ENCODE data around the gene MTO1. TPM values are rescaled to one million over a fixed set of nuclear protein-coding genes. Genes with fewer than 3 reads are reported as not detected.
"Not testable (repeated sequence)": the region's sequence is repeated elsewhere in the genome, so short reads cannot be mapped to it uniquely, and the experiment has no call there.

Gene MTO1
- total RNA-seq, 2 donors from 2014 or later, result 20.3 to 23.1 TPM

DNA sequence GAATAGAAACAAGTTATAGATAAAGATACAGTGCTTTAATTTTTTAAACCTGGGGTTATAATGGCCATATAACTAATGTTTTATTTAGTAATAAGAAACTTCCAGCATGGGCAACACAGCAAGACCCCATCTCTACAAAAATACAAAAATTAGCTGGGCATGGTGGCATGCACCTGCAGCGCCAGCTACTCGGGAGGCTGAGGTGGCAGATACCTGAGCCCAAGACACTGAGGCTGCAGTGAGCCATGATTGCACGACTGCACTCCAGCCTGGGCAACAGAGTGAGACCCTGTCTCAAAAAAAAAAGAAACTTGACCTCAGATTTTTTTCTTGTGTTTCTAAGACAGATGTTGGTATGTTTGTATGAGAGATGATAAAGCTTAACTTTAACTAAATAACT lies 36.4 kb downstream of the MTO1 start:
- no peak for ATAC-seq

DNA sequence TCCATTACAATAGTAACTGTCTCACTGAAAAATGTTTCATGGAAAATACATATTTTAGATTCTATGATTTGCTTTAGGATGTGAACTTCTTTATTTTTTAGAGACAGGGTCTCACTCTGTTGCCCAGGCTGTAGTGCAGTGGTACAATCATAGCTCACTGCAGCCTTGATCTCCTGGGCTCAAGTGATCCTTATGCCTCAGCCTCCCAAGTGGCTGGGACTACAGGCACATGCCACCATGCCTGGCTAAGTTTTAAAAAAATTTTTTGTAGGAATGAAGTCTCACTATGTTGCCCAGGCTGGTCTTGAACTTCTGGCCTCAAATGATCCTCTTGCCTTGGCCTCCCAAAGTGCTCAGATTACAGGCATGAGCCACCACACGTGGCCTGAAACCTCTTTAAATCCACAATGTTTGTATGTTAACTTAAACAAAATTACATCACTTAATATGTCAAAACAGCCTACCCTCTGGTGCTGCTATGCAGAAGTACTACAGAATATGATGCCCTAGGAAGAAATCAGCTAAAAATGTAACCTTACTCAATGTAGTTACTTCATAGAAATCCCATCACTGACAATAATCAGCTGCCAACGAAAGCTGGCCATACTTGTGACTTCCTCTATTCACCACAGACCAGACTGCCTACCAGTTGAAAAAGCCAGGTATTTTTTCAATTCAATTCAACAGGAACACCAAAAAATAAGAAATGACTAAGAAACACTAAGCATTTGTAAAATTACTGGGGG lies 41.7 kb downstream of the MTO1 start:
- no peak for DNase-seq
- intact Hi-C loops (cut with DNase I, micrococcal nuclease), result no loop called here
- no peak for ATAC-seq

More for the DNA sequence above, 36.4 kb downstream of the MTO1 start:
- DNase-seq, result no peak
- intact Hi-C loops (cut with DNase I, micrococcal nuclease), result no loop called here

DNA sequence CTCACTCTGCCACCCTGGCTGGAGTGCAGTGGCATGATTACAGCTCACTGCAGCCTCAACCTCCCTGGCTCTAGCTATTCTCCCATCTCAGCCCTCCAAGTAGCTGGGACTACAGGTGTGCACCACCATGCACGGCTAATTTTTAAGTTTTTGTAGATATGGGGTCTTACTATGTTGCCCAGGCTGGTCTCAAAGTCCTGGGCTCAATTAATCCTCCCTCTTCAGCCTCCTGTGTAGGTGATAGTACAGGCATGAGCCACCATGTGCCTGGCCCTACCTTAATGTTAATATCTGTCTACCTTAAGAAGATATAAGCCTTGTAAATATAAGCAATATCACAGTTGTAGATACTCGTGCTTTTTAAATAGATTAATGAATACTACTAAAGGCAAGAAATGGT lies 42.6 kb downstream of the MTO1 start:
- intact Hi-C loops (cut with DNase I, micrococcal nuclease), result no loop called here
- ATAC-seq (no peak), DNase-seq (no peak)

DNA sequence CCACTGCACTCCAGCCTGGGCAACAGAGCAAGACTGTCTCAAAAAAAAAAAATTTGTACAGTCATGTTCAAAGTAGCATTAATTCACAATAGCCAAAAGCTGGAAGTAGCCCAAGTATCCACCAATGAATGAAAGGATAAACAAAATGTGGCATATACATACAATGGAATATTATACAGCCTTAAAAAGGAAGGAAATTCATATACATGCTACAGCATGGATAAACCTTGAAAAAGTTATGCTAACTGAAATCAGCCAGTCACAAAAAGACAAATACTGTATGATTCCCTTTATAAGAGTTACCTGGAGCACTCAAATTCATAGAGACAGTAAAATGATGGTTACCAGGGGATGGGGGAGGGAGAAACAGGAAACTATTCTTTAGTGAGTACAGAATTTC lies 43.6 kb downstream of the MTO1 start:
- intact Hi-C loops (cut with DNase I, micrococcal nuclease), result no loop called here
- ATAC-seq (no peak), DNase-seq (no peak)

DNA sequence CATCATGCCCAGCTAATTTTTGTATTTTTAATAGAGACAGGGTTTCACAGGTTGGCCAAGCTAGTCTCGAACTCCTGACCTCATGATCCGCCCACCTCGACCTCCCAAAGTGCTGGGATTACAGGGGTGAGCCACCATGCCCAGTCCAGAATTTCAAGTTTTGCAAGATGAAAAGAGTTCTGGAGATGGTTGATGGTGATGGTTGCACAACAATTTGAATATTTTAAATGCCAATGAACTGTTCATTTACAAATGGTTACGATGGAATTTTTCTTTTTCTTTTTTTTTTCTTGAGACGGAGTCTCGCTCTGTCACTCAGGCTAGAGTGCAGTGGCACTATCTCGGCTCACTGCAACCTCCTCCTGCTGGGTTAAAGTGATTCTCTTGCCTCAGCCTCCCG lies 44.2 kb downstream of the MTO1 start:
- not testable (repeated sequence) for ATAC-seq

DNA sequence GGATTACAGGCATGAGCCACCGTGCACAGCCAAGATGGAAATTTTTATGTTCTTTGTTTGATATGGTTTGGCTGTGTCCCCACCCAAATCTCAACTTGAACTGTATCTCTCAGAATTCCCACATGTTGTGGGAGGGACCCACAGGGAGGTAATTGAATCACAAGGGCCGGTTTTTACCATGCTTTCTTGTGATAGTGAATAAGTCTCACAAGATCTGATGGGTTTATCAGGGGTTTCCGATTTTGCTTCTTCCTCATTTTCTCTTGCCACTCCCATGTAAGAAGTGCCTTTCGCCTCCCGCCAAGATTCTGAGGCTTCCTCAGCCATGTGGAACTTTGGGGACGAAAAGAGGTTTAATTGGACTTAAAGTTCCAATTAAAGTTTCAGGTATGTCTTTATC lies 44.7 kb downstream of the MTO1 start:
- intact Hi-C loops (cut with DNase I, micrococcal nuclease), result no loop called here
- DNase-seq, result no peak
- no peak for ATAC-seq

More for the DNA sequence above, 44.2 kb downstream of the MTO1 start:
- DNase-seq; intact Hi-C loops (cut with DNase I, micrococcal nuclease): not testable (repeated sequence)

DNA sequence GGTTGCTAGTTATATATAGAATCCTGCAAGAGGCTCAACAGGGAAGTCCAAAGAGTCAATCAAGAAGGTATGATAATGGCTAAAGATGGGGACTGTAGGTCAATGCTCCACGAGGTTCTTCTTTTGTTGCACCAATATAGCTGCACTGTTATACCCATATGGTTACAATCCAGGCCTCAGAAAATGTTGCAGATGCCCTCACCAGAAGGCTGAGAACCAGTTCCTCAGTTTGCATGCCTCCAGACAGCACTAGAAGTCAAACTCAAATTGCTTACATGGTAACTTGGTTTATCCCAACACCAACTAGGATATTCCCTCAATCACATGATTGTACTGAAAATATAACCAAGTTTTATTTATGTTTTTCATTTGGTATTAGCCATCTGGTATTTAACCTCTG lies 47.2 kb downstream of the MTO1 start:
- intact Hi-C loops (cut with DNase I, micrococcal nuclease), result no loop called here
- no peak for ATAC-seq
- no peak for DNase-seq

DNA sequence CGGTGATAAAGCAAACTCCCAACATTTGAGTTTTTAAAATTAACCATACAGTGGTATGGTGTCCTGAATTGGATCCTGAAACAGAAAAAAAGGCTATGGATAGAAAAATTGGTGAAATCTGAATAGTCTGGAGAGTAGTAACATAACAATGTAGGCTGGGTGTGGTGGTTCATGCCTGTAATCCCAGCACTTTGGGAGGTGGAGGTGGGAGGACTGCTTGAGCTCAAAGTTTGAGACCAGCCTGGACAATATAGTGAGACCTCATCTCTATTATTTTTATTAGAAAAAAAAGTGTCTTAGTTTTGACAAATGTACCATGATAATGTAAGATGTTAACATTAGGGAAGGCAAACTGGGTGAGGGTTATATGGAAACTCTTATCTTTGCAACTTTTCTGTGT lies 48.3 kb downstream of the MTO1 start:
- intact Hi-C loops (cut with DNase I, micrococcal nuclease), result loop anchor here in 1 of 2 donors (10.0 kb wide), 1 partner anchor 105 kb away; no protein-coding TSS in a partner anchor
- DNase-seq (no peak), ATAC-seq (no peak)

DNA sequence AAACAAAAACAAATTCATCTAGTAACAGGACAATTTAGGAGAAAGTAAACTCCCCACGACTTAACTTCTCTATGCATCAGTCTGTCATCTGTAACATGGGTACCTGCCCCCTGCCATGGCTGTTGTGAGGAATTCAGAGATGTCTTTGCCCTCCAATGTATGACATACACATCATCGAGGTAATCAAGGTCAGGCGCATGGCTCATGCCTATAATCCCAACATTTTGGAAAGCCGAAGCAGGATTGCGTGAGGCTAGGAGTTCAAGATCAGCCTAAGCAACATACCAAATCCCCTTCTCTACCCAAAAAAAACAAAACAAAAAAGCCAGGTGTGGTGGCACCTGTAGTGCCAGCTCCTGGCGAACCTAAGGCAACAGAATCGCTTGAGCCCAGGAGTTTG lies 50.3 kb downstream of the MTO1 start:
- ATAC-seq (no peak), DNase-seq (no peak)
- intact Hi-C loops (cut with DNase I, micrococcal nuclease), result loop anchor here in 1 of 2 donors (10.0 kb wide), 1 partner anchor 103 kb away; no protein-coding TSS in a partner anchor

DNA sequence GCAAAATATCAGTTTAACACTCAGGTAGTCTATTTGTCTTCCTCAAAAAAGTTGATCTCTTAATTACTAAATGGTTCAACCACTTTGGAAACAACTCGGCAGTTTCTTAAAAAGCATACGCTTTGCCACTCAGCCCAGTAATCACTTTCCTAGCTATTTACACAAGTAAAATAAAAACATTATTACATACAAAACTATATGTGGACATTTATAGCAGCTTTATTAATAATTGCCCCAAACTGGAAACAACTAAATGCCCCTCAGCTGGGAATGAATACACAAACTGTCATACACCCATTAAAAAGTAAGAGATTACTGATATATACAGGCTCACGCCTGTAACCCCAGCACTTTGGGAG lies 51.9 kb downstream of the MTO1 start:
- DNase-seq (no peak), ATAC-seq (no peak)
- intact Hi-C loops (cut with DNase I, micrococcal nuclease), result loop anchor here in 1 of 2 donors (10.0 kb wide), 1 partner anchor 101 kb away; no protein-coding TSS in a partner anchor

DNA sequence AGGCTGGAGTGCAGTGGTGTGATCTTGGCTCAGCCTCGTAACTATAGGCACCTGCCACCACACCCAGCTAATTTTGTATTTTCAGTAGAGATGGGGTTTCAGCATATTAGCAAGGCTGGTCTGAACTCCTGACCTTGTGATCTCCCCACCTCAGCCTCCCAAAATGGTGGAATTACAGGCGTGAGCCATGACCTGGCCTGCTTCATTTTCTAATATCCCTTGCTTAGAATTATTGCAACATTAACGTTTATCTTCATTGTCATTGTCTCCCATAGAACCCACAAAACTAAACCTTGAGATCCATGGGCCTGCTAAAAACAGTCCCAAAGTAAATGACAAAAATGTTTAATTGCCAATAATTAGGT lies 53.2 kb downstream of the MTO1 start:
- no peak for DNase-seq
- peak; percentile 5 for ATAC-seq
- intact Hi-C loops (cut with DNase I, micrococcal nuclease), result loop anchor here (2.0 to 10.0 kb wide), 3 partner anchors 68 to 100 kb away; no protein-coding TSS in a partner anchor

DNA sequence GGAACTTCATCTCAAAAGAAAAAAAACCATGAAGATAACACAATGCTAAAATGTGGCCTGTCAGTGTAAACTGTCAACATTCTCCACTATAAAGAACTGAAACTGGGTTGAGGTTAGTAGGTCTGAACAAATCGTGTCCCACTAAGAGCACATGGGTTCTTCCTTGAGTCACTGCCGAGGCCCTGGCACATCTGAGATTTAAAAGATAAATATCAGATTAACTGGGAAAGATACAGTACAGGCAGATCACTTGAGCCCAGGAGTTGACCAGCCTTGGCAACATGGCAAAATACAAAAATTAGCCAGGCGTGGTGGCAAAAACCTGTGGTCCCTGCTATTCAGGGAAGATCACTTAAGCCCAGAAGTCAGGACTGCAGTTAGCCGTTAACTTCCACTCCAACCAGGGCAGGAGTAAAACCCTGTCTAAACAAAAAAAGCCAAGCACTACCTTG lies 53.7 kb downstream of the MTO1 start:
- DNase-seq (no peak), ATAC-seq (no peak)
- intact Hi-C loops (cut with DNase I, micrococcal nuclease), result loop anchor here (2.0 to 10.0 kb wide), 3 partner anchors 67 to 100 kb away; no protein-coding TSS in a partner anchor

DNA sequence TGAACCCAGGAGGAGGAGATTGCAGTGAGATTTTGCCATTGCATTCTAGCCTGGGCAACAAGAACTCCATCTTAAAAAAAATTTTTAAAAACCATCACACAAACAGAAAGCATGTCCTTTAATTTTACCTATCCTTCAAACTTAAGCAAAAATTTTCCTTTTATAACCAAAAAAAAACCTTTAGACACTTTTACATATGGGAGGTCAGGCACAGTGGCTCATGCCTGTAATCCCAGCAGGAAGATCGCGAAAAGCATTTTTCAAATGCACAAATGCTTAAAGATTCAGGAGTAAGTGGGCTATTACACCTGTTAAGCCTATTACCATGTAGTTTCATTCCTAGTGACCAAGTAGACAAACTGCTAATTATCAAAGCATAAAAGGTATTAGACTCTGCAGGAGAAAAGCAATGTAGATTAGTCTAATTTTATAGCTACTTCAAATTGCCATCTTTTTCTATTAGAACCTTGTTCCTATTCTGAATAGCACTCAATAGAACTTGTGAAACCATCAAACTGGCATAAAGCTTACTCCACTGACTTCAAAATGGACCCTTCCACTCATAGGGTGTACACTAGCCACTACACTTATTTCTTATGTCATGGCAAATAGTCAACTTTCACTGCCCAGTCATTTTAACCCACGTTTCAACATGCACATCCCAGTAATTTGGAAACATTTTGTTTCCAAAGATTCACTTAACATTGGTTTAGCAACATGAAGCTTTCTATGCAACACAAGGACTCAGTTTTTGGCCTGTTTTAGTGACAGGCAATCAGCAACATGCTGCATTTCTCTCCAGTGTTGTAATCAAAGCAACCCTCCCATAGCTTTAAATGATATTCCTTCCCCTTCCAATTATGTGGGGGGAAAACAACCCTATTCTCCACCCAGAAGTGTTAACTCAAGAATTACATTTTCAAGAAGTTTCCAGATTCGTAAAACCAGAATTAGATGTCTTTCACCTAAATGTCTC lies 55.3 kb downstream of the MTO1 start:
- DNase-seq (no peak), ATAC-seq (no peak)
- intact Hi-C loops (cut with DNase I, micrococcal nuclease), result loop anchor here (5.0 to 10.0 kb wide), 2 partner anchors 65 to 98 kb away; no protein-coding TSS in a partner anchor

DNA sequence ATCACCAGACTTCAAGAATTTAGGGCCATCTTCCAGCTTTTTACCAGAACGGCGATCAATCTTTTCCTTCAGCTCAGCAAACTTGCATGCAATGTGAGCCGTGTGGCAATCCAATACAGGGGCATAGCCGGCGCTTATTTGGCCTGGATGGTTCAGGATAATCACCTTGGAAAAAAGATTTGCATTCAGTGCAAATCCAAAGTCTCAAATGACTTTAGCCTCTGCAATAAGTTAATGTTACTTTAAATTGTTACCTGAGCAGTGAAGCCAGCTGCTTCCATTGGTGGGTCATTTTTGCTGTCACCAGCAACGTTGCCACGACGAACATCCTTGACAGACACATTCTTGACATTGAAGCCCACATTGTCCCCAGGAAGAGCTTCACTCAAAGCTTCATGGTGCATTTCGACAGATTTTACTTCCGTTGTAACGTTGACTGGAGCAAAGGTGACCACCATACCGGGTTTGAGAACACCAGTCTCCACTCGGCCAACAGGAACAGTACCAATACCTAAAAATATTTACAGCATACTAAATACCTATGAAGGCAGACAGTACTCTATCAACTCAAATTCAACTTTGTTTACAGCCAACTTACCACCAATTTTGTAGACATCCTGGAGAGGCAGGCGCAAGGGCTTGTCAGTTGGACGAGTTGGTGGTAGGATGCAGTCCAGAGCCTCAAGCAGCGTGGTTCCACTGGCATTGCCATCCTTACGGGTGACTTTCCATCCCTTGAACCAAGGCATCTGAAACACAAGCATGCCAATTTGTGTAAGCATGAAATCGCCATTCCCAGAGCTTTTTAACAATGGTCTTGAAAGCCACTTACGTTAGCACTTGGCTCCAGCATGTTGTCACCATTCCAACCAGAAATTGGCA lies 56.8 kb downstream of the MTO1 start:
- intact Hi-C loops (cut with DNase I, micrococcal nuclease), result loop anchor here (5.0 to 10.0 kb wide), 2 partner anchors 64 to 96 kb away; no protein-coding TSS in a partner anchor
- not testable (repeated sequence) for DNase-seq, ATAC-seq

DNA sequence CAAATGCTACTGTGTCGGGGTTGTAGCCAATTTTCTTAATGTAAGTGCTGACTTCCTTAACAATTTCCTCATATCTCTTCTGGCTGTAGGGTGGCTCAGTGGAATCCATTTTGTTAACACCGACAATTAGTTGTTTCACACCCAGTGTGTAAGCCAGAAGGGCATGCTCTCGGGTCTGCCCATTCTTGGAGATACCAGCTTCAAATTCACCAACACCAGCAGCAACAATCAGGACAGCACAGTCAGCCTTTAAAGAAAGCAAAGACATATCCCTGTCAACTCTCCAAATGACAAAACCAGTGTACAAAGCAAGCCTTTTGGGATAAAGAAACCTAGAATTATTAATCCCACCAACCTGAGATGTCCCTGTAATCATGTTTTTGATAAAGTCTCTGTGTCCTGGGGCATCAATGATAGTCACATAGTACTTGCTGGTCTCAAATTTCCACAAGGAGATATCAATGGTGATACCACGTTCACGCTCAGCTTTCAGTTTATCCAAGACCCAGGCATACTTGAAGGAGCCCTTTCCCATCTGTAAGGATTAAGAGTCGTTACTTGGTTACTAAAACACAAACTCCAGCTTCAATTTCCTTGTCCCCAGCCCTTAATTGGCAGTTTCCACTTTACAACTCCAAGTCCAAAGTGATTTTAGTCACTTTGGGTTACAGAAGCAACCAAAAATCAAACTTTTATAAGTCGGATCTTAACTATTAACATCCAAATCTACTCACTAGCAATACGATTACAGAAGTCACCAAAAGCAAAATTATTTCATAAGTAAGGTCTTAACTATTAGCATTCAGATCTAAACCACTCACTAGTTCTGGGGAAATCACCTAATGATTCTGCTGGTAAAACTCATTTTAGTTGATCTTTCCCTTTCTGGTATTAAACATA lies 57.7 kb downstream of the MTO1 start:
- ATAC-seq, DNase-seq: not testable (repeated sequence)
- intact Hi-C loops (cut with DNase I, micrococcal nuclease), result loop anchor here (5.0 to 10.0 kb wide), 2 partner anchors 63 to 96 kb away; no protein-coding TSS in a partner anchor

DNA sequence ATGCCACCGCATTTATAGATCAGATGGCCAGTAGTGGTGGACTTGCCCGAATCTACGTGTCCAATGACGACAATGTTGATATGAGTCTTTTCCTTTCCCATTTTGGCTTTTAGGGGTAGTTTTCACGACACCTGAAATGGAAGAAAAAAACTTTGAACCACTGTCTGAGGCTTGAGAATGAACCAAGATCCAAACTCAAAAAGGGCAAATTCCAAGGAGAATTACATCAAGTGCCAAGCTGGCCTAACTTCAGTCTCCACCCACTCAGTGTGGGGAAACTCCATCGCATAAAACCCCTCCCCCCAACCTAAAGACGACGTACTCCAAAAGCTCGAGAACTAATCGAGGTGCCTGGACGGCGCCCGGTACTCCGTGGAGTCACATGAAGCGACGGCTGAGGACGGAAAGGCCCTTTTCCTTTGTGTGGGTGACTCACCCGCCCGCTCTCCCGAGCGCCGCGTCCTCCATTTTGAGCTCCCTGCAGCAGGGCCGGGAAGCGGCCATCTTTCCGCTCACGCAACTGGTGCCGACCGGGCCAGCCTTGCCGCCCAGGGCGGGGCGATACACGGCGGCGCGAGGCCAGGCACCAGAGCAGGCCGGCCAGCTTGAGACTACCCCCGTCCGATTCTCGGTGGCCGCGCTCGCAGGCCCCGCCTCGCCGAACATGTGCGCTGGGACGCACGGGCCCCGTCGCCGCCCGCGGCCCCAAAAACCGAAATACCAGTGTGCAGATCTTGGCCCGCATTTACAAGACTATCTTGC lies 58.6 kb downstream of the MTO1 start:
- ATAC-seq (peak; percentile 47), DNase-seq (peak; percentile 67 to 79)
- intact Hi-C loops (cut with DNase I, micrococcal nuclease), result loop anchor here (5.0 to 10.0 kb wide), 2 partner anchors 62 to 95 kb away; no protein-coding TSS in a partner anchor
